ENCODE measurements around the gene SCAND1.
"Not testable (repeated sequence)": the region's sequence is repeated elsewhere in the genome, so short reads cannot be mapped to it uniquely, and the experiment has no call there.

The SCAND1 gene
- total RNA-seq = 18.8 to 36.5 reads per million in 2 experiments

GRCh38 chr20:35954200-35954906, at the start of gene SCAND1:
Gene SCAND1, minus strand, starts transcription at chr20:35954502. Its CDS starts 218 bp downstream, at chr20:35954284.
- DNase-seq (ENCODE audit: low read depth) = peak; percentile 94

- no peak for DNase-seq (ENCODE audit: low read depth)
Measured at GRCh38 chr20:36004045-36004444, 49.7 kb upstream of the SCAND1 start.

GRCh38 chr20:36002855-36003254, 48.6 kb upstream of the SCAND1 start:
- DNase-seq (ENCODE audit: low read depth) = no peak

- not testable (repeated sequence) for DNase-seq (ENCODE audit: low read depth)
Measured at GRCh38 chr20:36001331-36001730, 47.0 kb upstream of the SCAND1 start.

GRCh38 chr20:35996492-35996891, 42.2 kb upstream of the SCAND1 start:
- DNase-seq (ENCODE audit: low read depth) = not testable (repeated sequence)

- DNase-seq (ENCODE audit: low read depth) = peak; percentile 75
Measured at GRCh38 chr20:35994994-35995453, 40.7 kb upstream of the SCAND1 start.

- DNase-seq (ENCODE audit: low read depth) = peak; percentile 17
Measured at GRCh38 chr20:35992713-35993335, 38.5 kb upstream of the SCAND1 start.

GRCh38 chr20:35991142-35991771, 37.0 kb upstream of the SCAND1 start:
- no peak for DNase-seq (ENCODE audit: low read depth)

GRCh38 chr20:35988910-35989463, 34.7 kb upstream of the SCAND1 start:
- no peak for DNase-seq (ENCODE audit: low read depth)

- DNase-seq (ENCODE audit: low read depth) = no peak
Measured at GRCh38 chr20:35985806-35986205, 31.5 kb upstream of the SCAND1 start.

GRCh38 chr20:35984382-35984781, 30.1 kb upstream of the SCAND1 start:
- DNase-seq (ENCODE audit: low read depth) = no peak

GRCh38 chr20:35981969-35982368, 27.7 kb upstream of the SCAND1 start:
- DNase-seq (ENCODE audit: low read depth) = no peak

- DNase-seq (ENCODE audit: low read depth) = no peak
Measured at GRCh38 chr20:35979544-35979943, 25.2 kb upstream of the SCAND1 start.

- no peak for DNase-seq (ENCODE audit: low read depth)
Measured at GRCh38 chr20:35978041-35978513, 23.8 kb upstream of the SCAND1 start.

GRCh38 chr20:35975576-35976373, 21.5 kb upstream of the SCAND1 start:
- DNase-seq (ENCODE audit: low read depth) = no peak

GRCh38 chr20:35974256-35974655, 20.0 kb upstream of the SCAND1 start:
- DNase-seq (ENCODE audit: low read depth) = no peak

- no peak for DNase-seq (ENCODE audit: low read depth)
Measured at GRCh38 chr20:35972462-35972861, 18.2 kb upstream of the SCAND1 start.

- no peak for DNase-seq (ENCODE audit: low read depth)
Measured at GRCh38 chr20:35971981-35972380, 17.7 kb upstream of the SCAND1 start.

GRCh38 chr20:35968930-35969329, 14.6 kb upstream of the SCAND1 start:
- no peak for DNase-seq (ENCODE audit: low read depth)

GRCh38 chr20:35967979-35968640, 13.8 kb upstream of the SCAND1 start, which contains the start of gene CNBD2:
Gene CNBD2, plus strand, starts transcription at chr20:35968590. Its CDS starts 173 bp downstream, at chr20:35968763.
- no peak for DNase-seq (ENCODE audit: low read depth)

- no peak for DNase-seq (ENCODE audit: low read depth)
Measured at GRCh38 chr20:35963878-35964277, 9.6 kb upstream of the SCAND1 start.
